ENCODE data around the gene DDX4.
"Not testable (repeated sequence)": the region's sequence is repeated elsewhere in the genome, so short reads cannot be mapped to it uniquely, and the experiment has no call there.

DDX4 gene

DNA sequence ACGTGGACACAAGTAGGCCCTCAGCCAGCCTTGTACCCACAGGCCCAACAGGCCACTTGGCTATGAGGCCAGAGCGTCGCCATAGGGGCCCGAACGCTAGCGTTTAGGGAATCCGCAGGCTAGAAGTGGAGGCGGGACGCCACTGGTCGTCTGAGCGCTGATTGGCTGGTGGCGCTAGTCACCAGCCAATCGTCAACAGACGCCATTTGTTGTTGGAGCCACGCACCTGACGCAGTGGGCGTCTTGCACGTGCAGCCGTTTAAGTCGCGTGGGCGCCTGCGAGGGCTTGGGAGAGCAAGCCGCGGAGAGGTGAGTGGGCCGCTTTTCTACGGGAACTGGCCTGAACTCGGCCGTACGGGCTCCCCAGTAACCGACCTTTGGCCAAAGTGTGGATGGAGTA, at the start of gene DDX4:
DDX4 (plus strand) TSS at position 269 of the 400 bp plus-strand sequence. CDS start 903 bp downstream, outside the sequence.
- Histone ChIP-seq H3K36me3 (ENCODE audit: control insufficient read depth in 5 of 5, insufficient read depth in 5 of 5, low read length in 5 of 5) (no peaks in the 10 kb centered on the region), H3K4me3 (ENCODE audit: low read depth in 1 of 5, low read length in 5 of 5) (no peak within 1 kb of the TSS), H3K27me3 (ENCODE audit: control insufficient read depth in 5 of 5, insufficient read depth in 4 of 5, low read length in 5 of 5) (no peaks in the 10 kb centered on the region), H3K27ac (ENCODE audit: low read depth, low read length) (no peak within 1 kb of the TSS), H3K4me1 (ENCODE audit: control insufficient read depth in 5 of 5, insufficient read depth in 5 of 5, low read length in 5 of 5) (no peaks in the 10 kb centered on the region), H3K9ac (ENCODE audit: low read length in 5 of 5) (no peak within 1 kb of the TSS), H3K9me3 (ENCODE audit: control insufficient read depth in 5 of 5, low read length in 5 of 5) (no peaks in the 10 kb centered on the region)

DNA sequence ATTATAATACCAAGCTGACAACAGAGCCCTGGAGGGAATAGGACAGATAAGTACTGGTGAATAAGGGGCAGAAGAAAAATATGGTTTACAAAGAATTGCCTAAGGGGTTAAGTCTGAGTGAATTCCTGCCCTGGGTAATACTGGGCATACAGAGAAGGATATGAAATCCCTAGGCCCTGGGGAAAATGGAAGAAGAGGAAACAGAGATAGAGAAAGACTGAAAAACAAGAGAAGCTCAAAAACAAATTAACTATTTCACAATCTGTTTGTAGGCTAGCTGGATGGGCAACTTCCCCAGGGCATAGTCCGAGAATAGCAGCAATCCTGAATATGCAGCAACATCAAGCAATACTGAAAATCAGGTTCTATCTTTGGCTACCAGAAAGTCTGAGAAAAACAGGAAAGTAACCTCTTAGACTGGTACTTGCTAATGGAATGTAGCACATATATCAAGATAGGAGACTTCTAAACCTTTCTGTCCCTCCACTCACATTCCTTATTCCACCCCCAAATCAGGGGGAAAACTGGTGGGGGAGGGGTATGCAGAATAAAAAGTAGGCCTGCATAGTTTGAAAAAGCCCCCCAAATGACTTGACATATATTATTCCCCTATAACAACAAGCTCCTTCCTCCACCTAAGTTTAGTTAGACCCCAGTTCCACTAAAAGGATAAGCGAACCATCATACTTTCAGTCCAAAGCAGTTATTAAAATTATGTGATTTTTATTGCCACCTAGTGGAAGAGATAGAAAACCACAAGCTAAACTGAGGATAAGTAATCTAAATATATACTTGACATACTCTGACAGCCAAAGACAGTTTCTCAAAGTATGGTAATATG, 46.4 kb upstream of the DDX4 start:
- Histone ChIP-seq H3K9ac (ENCODE audit: low read length in 5 of 5) (peak overlapping the region; percentile 26 to 79 (median 39)), H3K27me3 (ENCODE audit: control insufficient read depth in 5 of 5, insufficient read depth in 4 of 5, low read length in 5 of 5) (no peaks in the 10 kb centered on the region), H3K36me3 (ENCODE audit: control insufficient read depth in 5 of 5, insufficient read depth in 5 of 5, low read length in 5 of 5) (peaks cover 0 to 4% (median 0%) of the 10 kb centered on the region in 5 donors), H3K9me3 (ENCODE audit: control insufficient read depth in 5 of 5, low read length in 5 of 5) (no peaks in the 10 kb centered on the region), H3K27ac (ENCODE audit: low read depth, low read length) (peak overlapping the region; percentile 85), H3K4me1 (ENCODE audit: control insufficient read depth in 5 of 5, insufficient read depth in 5 of 5, low read length in 5 of 5) (peaks cover 3 to 15% (median 13%) of the 10 kb centered on the region in 5 donors), H3K4me3 (ENCODE audit: low read depth in 1 of 5, low read length in 5 of 5) (peak overlapping the region in 4 of 5 donors; percentile 37 to 45 (median 40))

DNA sequence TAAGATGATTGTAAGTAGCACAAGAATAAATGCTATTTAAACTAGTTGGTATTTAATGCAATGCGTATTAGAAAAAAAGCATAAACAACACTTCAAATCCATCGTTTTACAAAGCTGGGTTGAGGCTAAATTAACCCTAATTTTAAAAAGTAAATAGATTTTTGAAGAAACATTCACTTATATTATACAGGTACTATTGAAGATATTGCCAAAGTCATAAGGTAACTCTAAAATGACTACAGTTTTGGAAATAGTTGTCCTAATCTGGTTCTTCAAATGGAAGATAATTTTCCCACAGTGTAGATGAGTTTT, 45.8 kb upstream of the DDX4 start:
- Histone ChIP-seq H3K9me3 (ENCODE audit: control insufficient read depth in 5 of 5, low read length in 5 of 5) (no peaks in the 10 kb centered on the region), H3K4me1 (ENCODE audit: control insufficient read depth in 5 of 5, insufficient read depth in 5 of 5, low read length in 5 of 5) (peaks cover 3 to 15% (median 13%) of the 10 kb centered on the region in 5 donors), H3K27ac (ENCODE audit: low read depth, low read length) (no peak overlapping the region), H3K36me3 (ENCODE audit: control insufficient read depth in 5 of 5, insufficient read depth in 5 of 5, low read length in 5 of 5) (peaks cover 0 to 4% (median 0%) of the 10 kb centered on the region in 5 donors), H3K9ac (ENCODE audit: low read length in 5 of 5) (peak overlapping the region in 1 of 5 donors; percentile 79), H3K27me3 (ENCODE audit: control insufficient read depth in 5 of 5, insufficient read depth in 4 of 5, low read length in 5 of 5) (no peaks in the 10 kb centered on the region), H3K4me3 (ENCODE audit: low read depth in 1 of 5, low read length in 5 of 5) (no peak overlapping the region)

DNA sequence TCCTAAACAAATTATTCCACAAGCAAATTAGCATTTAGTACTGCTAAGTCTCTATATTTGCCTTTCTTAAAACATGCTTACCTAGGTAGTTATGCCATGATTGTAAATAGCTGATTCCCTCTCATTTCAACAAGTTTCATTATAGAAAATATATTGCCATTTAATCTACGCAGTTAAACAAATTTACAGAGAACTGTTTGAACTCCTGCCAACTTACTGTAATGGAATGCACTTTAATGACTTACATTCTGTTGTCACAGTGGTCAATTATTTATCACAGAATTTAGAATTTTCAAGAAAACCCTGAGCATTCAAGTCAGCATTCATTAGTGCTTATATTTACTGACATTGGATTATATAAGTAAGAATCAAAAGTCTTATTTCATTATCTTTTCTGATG, 45.4 kb upstream of the DDX4 start:
- Histone ChIP-seq H3K36me3 (ENCODE audit: control insufficient read depth in 5 of 5, insufficient read depth in 5 of 5, low read length in 5 of 5) (peaks cover 0 to 4% (median 0%) of the 10 kb centered on the region in 5 donors), H3K27ac (ENCODE audit: low read depth, low read length) (no peak overlapping the region), H3K4me3 (ENCODE audit: low read depth in 1 of 5, low read length in 5 of 5) (no peak overlapping the region), H3K4me1 (ENCODE audit: control insufficient read depth in 5 of 5, insufficient read depth in 5 of 5, low read length in 5 of 5) (peaks cover 3 to 15% (median 13%) of the 10 kb centered on the region in 5 donors), H3K27me3 (ENCODE audit: control insufficient read depth in 5 of 5, insufficient read depth in 4 of 5, low read length in 5 of 5) (no peaks in the 10 kb centered on the region), H3K9me3 (ENCODE audit: control insufficient read depth in 5 of 5, low read length in 5 of 5) (no peaks in the 10 kb centered on the region), H3K9ac (ENCODE audit: low read length in 5 of 5) (no peak overlapping the region)

GRCh38 chr5:55694152-55694830, 43.6 kb upstream of the DDX4 start:
- Histone ChIP-seq H3K27ac (ENCODE audit: low read depth, low read length) (no peak overlapping the region), H3K4me1 (ENCODE audit: control insufficient read depth in 5 of 5, insufficient read depth in 5 of 5, low read length in 5 of 5) (peaks cover 3 to 15% (median 13%) of the 10 kb centered on the region in 5 donors), H3K4me3 (ENCODE audit: low read depth in 1 of 5, low read length in 5 of 5) (no peak overlapping the region), H3K36me3 (ENCODE audit: control insufficient read depth in 5 of 5, insufficient read depth in 5 of 5, low read length in 5 of 5) (peaks cover 0 to 4% (median 0%) of the 10 kb centered on the region in 5 donors), H3K9ac (ENCODE audit: low read length in 5 of 5) (no peak overlapping the region), H3K27me3 (ENCODE audit: control insufficient read depth in 5 of 5, insufficient read depth in 4 of 5, low read length in 5 of 5) (no peaks in the 10 kb centered on the region), H3K9me3 (ENCODE audit: control insufficient read depth in 5 of 5, low read length in 5 of 5) (no peaks in the 10 kb centered on the region)

DNA sequence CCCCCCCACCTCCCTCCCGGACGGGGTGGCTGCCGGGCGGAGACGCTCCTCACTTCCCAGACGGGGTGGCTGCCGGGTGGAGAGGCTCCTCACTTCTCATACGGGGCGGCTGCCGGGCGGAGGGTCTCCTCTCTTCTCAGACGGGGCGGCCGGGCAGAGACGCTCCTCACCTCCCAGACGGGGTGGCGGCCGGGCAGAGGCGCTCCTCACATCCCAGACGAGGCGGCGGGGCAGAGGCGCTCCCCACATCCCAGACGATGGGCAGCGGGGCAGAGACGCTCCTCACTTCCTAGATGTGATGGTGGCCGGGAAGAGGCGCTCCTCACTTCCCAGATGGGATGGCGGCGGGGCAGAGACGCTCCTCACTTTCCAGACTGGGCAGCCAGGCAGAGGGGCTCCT, 41.2 kb upstream of the DDX4 start:
- not testable (repeated sequence) for H3K9ac ChIP-seq (ENCODE audit: low read length in 5 of 5); H3K9me3 ChIP-seq (ENCODE audit: control insufficient read depth in 5 of 5, low read length in 5 of 5); H3K27ac ChIP-seq (ENCODE audit: low read depth, low read length); H3K36me3 ChIP-seq (ENCODE audit: control insufficient read depth in 5 of 5, insufficient read depth in 5 of 5, low read length in 5 of 5); H3K4me3 ChIP-seq (ENCODE audit: low read depth in 1 of 5, low read length in 5 of 5); H3K27me3 ChIP-seq (ENCODE audit: control insufficient read depth in 5 of 5, insufficient read depth in 4 of 5, low read length in 5 of 5); H3K4me1 ChIP-seq (ENCODE audit: control insufficient read depth in 5 of 5, insufficient read depth in 5 of 5, low read length in 5 of 5)

DNA sequence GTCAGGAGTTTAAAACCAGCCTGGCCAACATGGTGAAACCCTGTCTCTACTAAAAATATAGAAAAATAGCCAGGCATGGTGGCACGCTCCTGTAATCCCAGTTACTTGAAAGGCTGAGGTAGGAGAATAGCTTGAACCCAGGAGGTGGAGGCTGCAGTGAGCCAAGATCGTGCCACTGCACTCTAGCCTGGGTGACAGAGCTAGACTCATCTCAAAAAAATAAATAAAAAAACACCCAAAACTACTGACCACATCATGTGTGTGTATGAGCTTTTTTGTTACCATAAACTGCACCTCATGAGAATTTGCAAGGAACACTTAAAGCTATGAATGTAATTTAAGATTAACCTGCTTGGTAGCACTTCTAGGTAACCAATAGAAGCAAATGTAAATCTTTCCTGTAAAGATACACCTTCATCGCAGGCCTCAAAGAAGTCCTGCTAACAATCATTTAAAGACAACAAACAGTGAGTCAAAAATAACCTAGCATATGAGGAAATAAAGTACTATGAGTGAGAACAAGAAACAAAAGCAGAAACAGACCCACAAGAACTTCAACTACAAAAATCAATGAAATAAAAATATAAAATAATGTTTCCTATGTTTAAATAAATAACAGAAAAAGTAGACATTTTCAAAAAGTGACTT, 38.7 kb upstream of the DDX4 start:
- Histone ChIP-seq H3K9me3 (ENCODE audit: control insufficient read depth in 5 of 5, low read length in 5 of 5) (no peaks in the 10 kb centered on the region), H3K27ac (ENCODE audit: low read depth, low read length) (no peak overlapping the region), H3K4me3 (ENCODE audit: low read depth in 1 of 5, low read length in 5 of 5) (no peak overlapping the region), H3K9ac (ENCODE audit: low read length in 5 of 5) (no peak overlapping the region), H3K36me3 (ENCODE audit: control insufficient read depth in 5 of 5, insufficient read depth in 5 of 5, low read length in 5 of 5) (peaks cover 0 to 2% (median 0%) of the 10 kb centered on the region in 5 donors), H3K4me1 (ENCODE audit: control insufficient read depth in 5 of 5, insufficient read depth in 5 of 5, low read length in 5 of 5) (no peaks in the 10 kb centered on the region), H3K27me3 (ENCODE audit: control insufficient read depth in 5 of 5, insufficient read depth in 4 of 5, low read length in 5 of 5) (no peaks in the 10 kb centered on the region)

- Histone ChIP-seq H3K4me1 (ENCODE audit: control insufficient read depth in 5 of 5, insufficient read depth in 5 of 5, low read length in 5 of 5) (no peaks in the 10 kb centered on the region), H3K27me3 (ENCODE audit: control insufficient read depth in 5 of 5, insufficient read depth in 4 of 5, low read length in 5 of 5) (no peaks in the 10 kb centered on the region), H3K4me3 (ENCODE audit: low read depth in 1 of 5, low read length in 5 of 5) (no peak overlapping the region), H3K36me3 (ENCODE audit: control insufficient read depth in 5 of 5, insufficient read depth in 5 of 5, low read length in 5 of 5) (no peaks in the 10 kb centered on the region), H3K27ac (ENCODE audit: low read depth, low read length) (no peak overlapping the region), H3K9ac (ENCODE audit: low read length in 5 of 5) (no peak overlapping the region), H3K9me3 (ENCODE audit: control insufficient read depth in 5 of 5, low read length in 5 of 5) (no peaks in the 10 kb centered on the region)
Observed at GRCh38 chr5:55700745-55701144, 37.1 kb upstream of the DDX4 start.

- Histone ChIP-seq H3K9me3 (ENCODE audit: control insufficient read depth in 5 of 5, low read length in 5 of 5) (no peaks in the 10 kb centered on the region), H3K4me1 (ENCODE audit: control insufficient read depth in 5 of 5, insufficient read depth in 5 of 5, low read length in 5 of 5) (no peaks in the 10 kb centered on the region), H3K4me3 (ENCODE audit: low read depth in 1 of 5, low read length in 5 of 5) (no peak overlapping the region), H3K9ac (ENCODE audit: low read length in 5 of 5) (no peak overlapping the region), H3K27me3 (ENCODE audit: control insufficient read depth in 5 of 5, insufficient read depth in 4 of 5, low read length in 5 of 5) (no peaks in the 10 kb centered on the region), H3K27ac (ENCODE audit: low read depth, low read length) (no peak overlapping the region), H3K36me3 (ENCODE audit: control insufficient read depth in 5 of 5, insufficient read depth in 5 of 5, low read length in 5 of 5) (no peaks in the 10 kb centered on the region)
Observed at GRCh38 chr5:55701462-55702103, 36.3 kb upstream of the DDX4 start.
